OCI-LY7 (cell line): ENCODE results near the gene FOXP1. TPM values are rescaled to one million over a fixed set of nuclear protein-coding genes. Genes with fewer than 3 reads are reported as not detected.

Experiments
- BruUV-seq: library from RNA; stranded (reverse); fragments of 400-500 nt; replicated peaks from 2 replicates; lab custom pipeline; 2021; lab: Mats Ljungman, UMichigan
- CTCF ChIA-PET: fragments of 300-600 bp; sonication (Branson Sonifier 250); formaldehyde crosslinking; loops from one replicate; lab custom pipeline; 2022; ENCODE audit warnings: antibody characterized with exemption; ENCODE audit not compliant: unreplicated experiment; lab: Charles Lee
- POLR2A ChIA-PET: fragments of 300-600 bp; sonication (Branson Sonifier 250); formaldehyde crosslinking; loops from one replicate; lab custom pipeline; 2022; ENCODE audit warnings: antibody characterized with exemption; lab: Charles Lee
- DNase-seq: peaks from one replicate; pipeline ENCODE4 v3.0.0-alpha.2; 2015; ENCODE audit warnings: low spot score
- H2AFZ ChIP-seq: fragments of 200-600 bp; sonication (generic), shearing (Covaris generic); 2 replicates; pipeline ENCODE4 v1.6.1; 2014; ENCODE audit warnings: mild to moderate bottlenecking, antibody characterized with exemption, low read length, moderate library complexity
- H3K27ac ChIP-seq: fragments of 200-600 bp; sonication (generic); 2 replicates; pipeline ENCODE4 v1.5.1; 2014; ENCODE audit warnings: mixed run types, low read depth, mild to moderate bottlenecking, moderate library complexity, low read length, inconsistent platforms; ENCODE audit not compliant: poor library complexity, severe bottlenecking
- H3K36me3 ChIP-seq: fragments of 200-600 bp; sonication (generic); 2 replicates; pipeline ENCODE4 v1.6.1; 2014; ENCODE audit warnings: mild to moderate bottlenecking, antibody characterized with exemption, low read length, moderate library complexity, mixed read lengths; ENCODE audit not compliant: insufficient read depth
- H3K4me1 ChIP-seq: fragments of 200-600 bp; sonication (generic); 2 replicates; pipeline ENCODE4 v1.5.1; 2014; ENCODE audit warnings: mild to moderate bottlenecking, low read length; ENCODE audit not compliant: insufficient read depth, poor library complexity, severe bottlenecking
- H3K4me2 ChIP-seq: fragments of 200-600 bp; sonication (generic); 2 replicates; pipeline ENCODE4 v1.6.1; 2014; ENCODE audit warnings: mild to moderate bottlenecking, low read length
- H3K4me3 ChIP-seq: fragments of 200-600 bp; sonication (generic); 2 replicates; pipeline ENCODE4 v1.5.1; 2014; ENCODE audit warnings: mild to moderate bottlenecking, low read depth, low read length; ENCODE audit not compliant: poor library complexity, severe bottlenecking
- H3K79me2 ChIP-seq: fragments of 200-600 bp; sonication (generic); 2 replicates; pipeline ENCODE4 v1.6.1; 2016; ENCODE audit warnings: low read depth, mild to moderate bottlenecking, low read length, moderate library complexity, mixed read lengths; ENCODE audit not compliant: insufficient read depth
- H3K9me2 ChIP-seq: fragments of 200-600 bp; sonication (generic); 2 replicates; pipeline ENCODE4 v1.6.1; 2016; ENCODE audit warnings: mild to moderate bottlenecking, low read length, mixed read lengths; ENCODE audit not compliant: insufficient read depth
- H3K9me3 ChIP-seq: fragments of 200-600 bp; sonication (generic); 2 replicates; pipeline ENCODE4 v1.6.1; 2014; ENCODE audit warnings: mild to moderate bottlenecking, mixed run types, low read length, mixed read lengths
- H4K20me1 ChIP-seq: fragments of 200-600 bp; sonication (generic); 2 replicates; pipeline ENCODE4 v1.6.1; 2014; ENCODE audit warnings: mild to moderate bottlenecking, antibody characterized with exemption, low read length, moderate library complexity, mixed read lengths; ENCODE audit not compliant: insufficient read depth
- EZH2phosphoT487 ChIP-seq: fragments of 200-600 bp; sonication (generic); IDR thresholded peaks from 2 replicates; pipeline ENCODE4 v1.6.1; 2018; ENCODE audit warnings: low read depth, borderline replicate concordance, mild to moderate bottlenecking, mixed run types, antibody characterized with exemption, low read length, moderate library complexity, mixed read lengths
- intact Hi-C: fragments of 100-400 bp; cut with micrococcal nuclease; formaldehyde crosslinking; loops from one replicate; pipeline ENCODE4 v1.10.0; 2022; ENCODE audit not compliant: unreplicated experiment
- total RNA-seq, 2 experiments: library from RNA; depleted of rRNA in 1 of 2; stranded (reverse); fragments of >200 nt in 1 of 2; shearing (Covaris generic) in 1 of 2; gene quantifications; 2 replicates each; pipeline ENCODE4 v1.2.3, GENCODE V29; 2014 to 2022
- TF ChIP-seq, protein P1 (sequence below): fragments of 200-600 bp; sonication (generic); conservative IDR thresholded peaks from 2 replicates; pipeline ENCODE4 v1.5.1; 2014; ENCODE audit warnings: mild to moderate bottlenecking, antibody characterized with exemption, low read length, moderate library complexity, mixed read lengths

The FOXP1 gene
- total RNA-seq, 2 experiments from 2014 or later = 87.3 to 151 TPM

DNA sequence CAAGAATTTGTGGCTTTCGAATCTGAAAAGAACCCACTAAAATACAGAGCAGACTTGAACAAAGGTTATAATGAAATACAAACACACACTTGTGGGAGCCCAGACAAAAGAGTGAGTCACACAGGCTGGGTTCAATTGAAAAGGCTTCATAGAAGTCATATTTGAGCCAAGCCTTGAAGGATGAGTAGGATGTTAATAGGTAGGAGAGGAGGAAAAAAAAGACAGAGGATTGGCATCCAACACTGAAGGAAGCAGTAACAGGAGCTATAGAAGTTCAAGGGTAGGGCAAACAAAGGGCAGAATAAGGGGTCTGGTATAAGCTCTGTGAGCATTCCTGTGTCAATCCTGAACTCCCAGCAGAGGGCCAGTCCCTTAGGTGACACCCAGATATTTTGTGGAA is 325.4 kb downstream of the FOXP1 start:
- intact Hi-C loops = no loop called here
- no peaks in the 10 kb centered on the region for H3K9me3 ChIP-seq
- no peaks in the 10 kb centered on the region for H3K9me2 ChIP-seq
- no peaks in the 10 kb centered on the region for H3K79me2 ChIP-seq
- DNase-seq = no peak
- ChIA-PET POLR2A (interaction anchor here (1.0 kb wide), 1 partner anchor 10 kb away, joined by 3 read pairs; no protein-coding TSS in a partner anchor), CTCF (no interaction called here)
- H2AFZ ChIP-seq = no peak overlapping the region
- no peak for TF ChIP-seq EZH2phosphoT487
- TF ChIP-seq, protein P1, sequence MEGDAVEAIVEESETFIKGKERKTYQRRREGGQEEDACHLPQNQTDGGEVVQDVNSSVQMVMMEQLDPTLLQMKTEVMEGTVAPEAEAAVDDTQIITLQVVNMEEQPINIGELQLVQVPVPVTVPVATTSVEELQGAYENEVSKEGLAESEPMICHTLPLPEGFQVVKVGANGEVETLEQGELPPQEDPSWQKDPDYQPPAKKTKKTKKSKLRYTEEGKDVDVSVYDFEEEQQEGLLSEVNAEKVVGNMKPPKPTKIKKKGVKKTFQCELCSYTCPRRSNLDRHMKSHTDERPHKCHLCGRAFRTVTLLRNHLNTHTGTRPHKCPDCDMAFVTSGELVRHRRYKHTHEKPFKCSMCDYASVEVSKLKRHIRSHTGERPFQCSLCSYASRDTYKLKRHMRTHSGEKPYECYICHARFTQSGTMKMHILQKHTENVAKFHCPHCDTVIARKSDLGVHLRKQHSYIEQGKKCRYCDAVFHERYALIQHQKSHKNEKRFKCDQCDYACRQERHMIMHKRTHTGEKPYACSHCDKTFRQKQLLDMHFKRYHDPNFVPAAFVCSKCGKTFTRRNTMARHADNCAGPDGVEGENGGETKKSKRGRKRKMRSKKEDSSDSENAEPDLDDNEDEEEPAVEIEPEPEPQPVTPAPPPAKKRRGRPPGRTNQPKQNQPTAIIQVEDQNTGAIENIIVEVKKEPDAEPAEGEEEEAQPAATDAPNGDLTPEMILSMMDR = no peak
- no peak overlapping the region for H3K4me2 ChIP-seq
- H4K20me1 ChIP-seq = peaks cover 3% of the 10 kb centered on the region; the same call in 1 of the 2 replicates
- no peaks in the 10 kb centered on the region for H3K36me3 ChIP-seq
- H3K27ac ChIP-seq = no peak overlapping the region
- BruUV-seq = no TSS peak
- H3K4me3 ChIP-seq = no peak overlapping the region
- H3K4me1 ChIP-seq = no peaks in the 10 kb centered on the region

DNA sequence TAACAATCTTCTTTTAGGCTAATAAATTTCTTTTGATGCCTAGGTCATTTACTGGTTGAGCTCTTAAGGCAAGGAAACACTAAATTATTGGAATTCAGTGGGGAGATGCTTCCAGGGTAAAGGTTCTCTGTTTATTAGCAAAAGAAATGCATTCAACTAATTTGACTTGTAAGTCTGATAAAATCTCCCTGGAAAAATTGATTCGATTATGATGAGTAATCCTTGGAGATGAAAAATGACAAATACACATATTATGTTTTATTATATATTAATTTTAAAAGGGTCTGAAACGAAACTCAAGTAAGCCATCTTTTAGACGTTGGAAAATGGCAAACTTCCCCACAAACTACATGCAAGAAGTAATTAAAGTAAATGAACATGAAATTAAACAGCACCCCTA is 328.0 kb downstream of the FOXP1 start:
- ChIA-PET POLR2A (interaction anchor here (0.6 to 2.0 kb wide), 3 partner anchors 9 to 162 kb away, joined by 3 to 5 read pairs (median 3); no protein-coding TSS in a partner anchor), CTCF (no interaction called here)
- H3K79me2 ChIP-seq = no peaks in the 10 kb centered on the region
- intact Hi-C loops = no loop called here
- H2AFZ ChIP-seq = no peak overlapping the region
- H3K4me1 ChIP-seq = no peaks in the 10 kb centered on the region
- no peaks in the 10 kb centered on the region for H3K36me3 ChIP-seq
- H3K9me3 ChIP-seq = no peaks in the 10 kb centered on the region
- no peaks in the 10 kb centered on the region for H4K20me1 ChIP-seq
- H3K4me3 ChIP-seq = no peak overlapping the region
- no peak for DNase-seq
- no peaks in the 10 kb centered on the region for H3K9me2 ChIP-seq
- TF ChIP-seq, protein P1 = no peak
- no peak for TF ChIP-seq EZH2phosphoT487
- no peak overlapping the region for H3K4me2 ChIP-seq
- H3K27ac ChIP-seq = no peak overlapping the region
- no TSS peak for BruUV-seq

DNA sequence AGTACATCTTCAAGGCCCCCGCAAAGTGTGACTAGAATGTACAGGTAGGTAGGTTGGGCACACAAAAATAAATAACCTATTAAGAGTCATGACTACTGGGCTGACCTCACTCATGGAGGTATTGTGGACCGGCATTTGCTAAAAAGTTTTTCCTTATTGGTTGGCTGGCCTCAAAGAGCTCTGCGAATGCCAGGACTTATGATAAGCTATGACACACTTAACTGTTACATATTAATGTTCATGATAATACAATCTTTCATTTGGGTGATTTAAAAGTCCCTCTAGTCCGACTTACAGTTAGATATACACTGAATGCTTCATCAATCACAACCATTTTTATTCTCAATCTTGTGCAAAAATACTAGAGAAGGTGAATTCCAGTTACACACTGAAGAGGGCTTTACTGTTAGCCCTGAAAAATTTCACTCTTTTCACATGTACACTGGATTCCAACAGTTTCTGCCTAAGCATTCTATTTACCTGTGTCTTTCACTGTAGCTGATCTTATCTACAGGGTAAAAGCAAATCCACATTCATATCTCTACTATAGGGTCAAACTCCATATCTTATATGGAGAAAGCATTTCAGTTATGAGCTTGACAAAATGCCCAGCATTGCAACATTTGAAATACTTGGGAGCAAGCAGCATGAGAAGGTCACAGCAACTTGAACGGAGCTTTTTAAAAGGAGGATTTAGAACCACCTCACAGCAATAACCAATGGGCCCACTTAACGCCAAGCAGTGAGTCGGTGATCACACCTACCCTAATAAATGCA is 329.1 kb downstream of the FOXP1 start:
- H3K4me1 ChIP-seq = no peaks in the 10 kb centered on the region
- H3K9me2 ChIP-seq = no peaks in the 10 kb centered on the region
- intact Hi-C loops = no loop called here
- ChIA-PET CTCF (no interaction called here), POLR2A (interaction anchor here (0.6 to 2.0 kb wide), 2 partner anchors 10 to 1837 kb away, joined by 3 to 5 read pairs; no protein-coding TSS in a partner anchor)
- H4K20me1 ChIP-seq = no peaks in the 10 kb centered on the region
- no peak overlapping the region for H2AFZ ChIP-seq
- no TSS peak for BruUV-seq
- H3K4me2 ChIP-seq = no peak overlapping the region
- H3K27ac ChIP-seq = no peak overlapping the region
- H3K4me3 ChIP-seq = no peak overlapping the region
- no peak for DNase-seq
- H3K9me3 ChIP-seq = no peaks in the 10 kb centered on the region
- H3K36me3 ChIP-seq = no peaks in the 10 kb centered on the region
- TF ChIP-seq, protein P1 = no peak
- no peak for TF ChIP-seq EZH2phosphoT487
- H3K79me2 ChIP-seq = no peaks in the 10 kb centered on the region
